ENCODE results near the gene FECH. TPM values are rescaled to one million over a fixed set of nuclear protein-coding genes. Genes with fewer than 3 reads are reported as not detected.

The FECH gene
- total RNA-seq, 1 experiment from 2014 or later: 30.3 TPM

DNA sequence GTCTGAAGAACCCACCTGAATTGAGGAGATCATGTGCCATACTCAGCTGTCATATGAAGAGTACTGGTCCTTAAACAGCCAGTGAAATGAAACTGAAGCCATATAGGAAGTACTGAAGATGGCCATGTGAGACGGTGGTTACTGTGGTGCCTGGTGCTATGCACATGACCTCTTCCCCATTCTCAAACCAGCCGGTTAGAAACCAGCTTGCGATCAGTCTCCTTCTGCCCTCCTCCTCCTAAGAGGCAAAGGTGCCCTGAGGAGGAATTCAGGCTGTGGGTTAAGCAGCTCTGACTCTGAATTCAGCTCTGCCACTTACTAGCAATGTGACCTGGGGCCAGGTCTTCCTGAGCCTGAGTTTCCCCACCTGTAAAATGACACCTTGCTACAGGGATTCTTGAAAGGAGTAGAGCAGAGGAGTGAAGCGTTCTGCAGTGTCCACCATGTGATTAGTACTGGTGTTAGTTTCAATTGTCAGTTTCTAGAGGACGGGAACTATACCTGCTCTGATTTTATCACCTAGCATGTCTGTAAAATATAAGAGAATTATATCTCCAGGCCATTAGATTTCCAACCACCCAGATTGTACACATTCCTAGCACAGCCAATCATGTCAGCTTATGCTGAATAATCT lies 5.1 kb downstream of the FECH start:
- DNase-seq (ENCODE audit: low read depth): no peak

DNA sequence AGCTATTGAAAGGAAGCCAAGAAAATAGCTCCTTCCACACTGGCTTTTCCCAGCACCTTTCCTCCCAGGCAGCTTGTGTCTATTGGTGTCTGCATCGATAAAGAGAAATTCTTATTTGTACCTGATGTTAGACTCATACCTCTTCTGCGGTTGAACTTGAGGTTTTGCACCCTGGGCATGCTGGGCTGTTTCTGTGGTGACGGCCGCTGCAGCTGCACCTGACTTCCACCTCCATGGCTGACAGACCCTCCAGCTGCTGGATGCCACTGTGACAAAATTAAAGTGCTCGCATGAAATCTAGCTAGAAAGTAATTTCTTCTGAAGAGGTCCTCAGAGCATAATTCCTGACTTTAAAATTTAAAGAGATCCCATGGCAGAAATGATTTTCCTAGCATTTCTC lies 6.6 kb downstream of the FECH start:
- DNase-seq (ENCODE audit: low read depth): no peak

GRCh38 chr18:57576316-57576715 lies 10.2 kb downstream of the FECH start:
- no peak for DNase-seq (ENCODE audit: low read depth)

DNA sequence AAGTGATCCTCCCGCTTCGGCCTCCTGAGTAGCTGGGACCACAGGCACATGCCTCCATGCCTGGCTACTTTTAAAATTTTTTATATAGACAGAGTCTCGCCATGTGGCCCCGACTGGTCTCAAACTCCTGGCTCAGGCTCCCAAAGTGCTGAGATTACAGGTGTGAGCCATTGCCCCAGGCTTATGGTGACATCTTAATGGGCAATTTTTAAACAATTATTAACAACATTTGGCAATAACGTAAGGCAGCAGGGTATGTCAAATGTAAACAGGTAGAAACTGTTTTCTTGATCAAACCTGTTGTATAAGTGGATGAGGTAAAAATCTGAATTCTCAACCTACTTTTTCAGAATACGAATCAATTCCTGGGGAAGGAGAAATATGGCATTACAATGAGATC lies 11.0 kb downstream of the FECH start:
- no peak for DNase-seq (ENCODE audit: low read depth)

DNA sequence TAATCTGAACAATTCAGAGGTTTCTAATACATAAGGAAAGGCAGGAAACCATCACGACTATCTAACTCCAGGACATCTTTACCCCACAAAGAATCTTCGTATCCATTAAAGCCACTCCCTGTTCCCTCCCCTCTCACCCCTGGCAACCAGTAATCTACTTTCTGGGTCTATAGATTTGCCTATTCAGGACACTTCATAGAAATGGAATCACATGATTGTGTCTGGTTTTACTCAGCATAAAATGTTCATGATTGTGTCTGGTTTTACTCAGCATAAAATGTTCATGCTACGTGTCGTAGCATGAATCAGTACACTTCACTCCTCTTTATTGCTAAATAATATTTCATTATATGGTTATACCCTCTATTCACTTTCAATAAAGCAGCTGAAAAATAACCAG lies 11.6 kb downstream of the FECH start:
- no peak for DNase-seq (ENCODE audit: low read depth)

GRCh38 chr18:57570162-57570561 lies 16.3 kb downstream of the FECH start:
- no peak for DNase-seq (ENCODE audit: low read depth)

GRCh38 chr18:57569133-57569532 lies 17.4 kb downstream of the FECH start:
- no peak for DNase-seq (ENCODE audit: low read depth)

DNA sequence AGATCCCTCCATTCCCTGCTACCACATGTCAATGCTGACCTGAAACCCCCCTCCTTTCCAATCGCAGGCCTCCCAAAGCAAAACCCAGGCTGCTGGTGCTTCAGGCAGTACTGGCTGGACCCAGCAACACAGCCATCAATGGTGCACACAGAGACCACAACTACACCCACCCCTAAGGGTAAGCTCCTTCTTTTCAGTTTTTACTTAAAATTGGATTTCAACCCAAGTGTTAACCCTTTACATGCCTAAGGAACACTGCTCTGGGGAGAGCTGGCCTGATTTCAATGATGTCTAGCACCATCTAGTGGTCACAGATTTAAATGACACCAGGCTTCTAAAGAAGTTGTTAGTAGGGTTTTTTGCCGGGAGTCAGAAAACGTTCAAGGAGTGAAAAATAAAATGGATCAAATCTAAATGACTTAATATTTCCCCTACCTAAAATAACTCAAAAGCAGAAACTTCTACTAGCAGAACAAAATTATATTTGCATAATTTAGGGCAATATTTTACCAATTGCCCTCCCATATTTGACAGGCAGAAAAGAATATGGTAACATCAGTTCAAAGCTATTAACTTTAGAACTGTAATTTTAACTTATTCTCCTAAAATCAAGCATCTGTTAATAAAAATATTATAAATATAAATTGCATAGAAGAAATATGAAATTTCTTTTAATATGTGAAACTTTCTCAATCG lies 24.6 kb downstream of the FECH start:
- DNase-seq (ENCODE audit: low read depth): peak; percentile 14

DNA sequence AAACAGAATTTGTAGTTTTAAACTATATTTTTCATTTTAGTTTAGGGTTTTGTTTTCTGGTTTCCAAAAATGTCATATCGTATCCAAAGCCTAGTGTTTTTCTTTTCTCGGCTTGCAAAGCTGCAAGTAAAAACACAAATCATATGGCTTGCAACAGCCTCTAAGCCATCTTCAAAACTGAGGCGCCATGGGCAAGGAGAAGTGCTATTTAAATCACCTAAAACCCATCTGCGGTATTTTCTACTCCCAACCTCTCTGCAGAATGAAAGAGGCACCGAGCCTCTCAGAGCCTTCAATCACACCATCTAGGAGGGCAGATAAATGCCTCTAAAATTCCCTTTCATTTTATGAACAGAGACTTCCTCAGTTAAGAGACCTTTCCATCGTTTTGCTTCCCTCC lies 25.2 kb downstream of the FECH start:
- DNase-seq (ENCODE audit: low read depth): no peak

DNA sequence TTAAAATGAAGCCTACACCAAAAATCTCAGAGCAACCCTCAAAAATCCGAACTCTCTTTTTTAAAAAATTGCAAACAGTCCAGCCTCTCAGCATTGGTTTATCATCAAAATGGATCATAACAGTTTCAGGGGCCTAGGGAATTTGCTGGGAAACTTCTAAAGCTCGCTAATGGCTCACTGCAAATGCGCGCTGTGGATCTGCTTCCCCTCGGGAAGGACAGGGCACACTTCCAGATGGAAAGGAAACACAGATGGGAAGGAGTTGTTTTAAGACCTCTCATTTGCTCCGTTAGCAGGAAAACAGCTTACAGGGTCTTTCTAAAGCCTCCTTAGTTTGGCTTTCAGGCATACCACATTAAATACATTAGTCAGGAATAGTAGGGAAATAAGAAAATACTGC lies 27.2 kb downstream of the FECH start:
- DNase-seq (ENCODE audit: low read depth): no peak

DNA sequence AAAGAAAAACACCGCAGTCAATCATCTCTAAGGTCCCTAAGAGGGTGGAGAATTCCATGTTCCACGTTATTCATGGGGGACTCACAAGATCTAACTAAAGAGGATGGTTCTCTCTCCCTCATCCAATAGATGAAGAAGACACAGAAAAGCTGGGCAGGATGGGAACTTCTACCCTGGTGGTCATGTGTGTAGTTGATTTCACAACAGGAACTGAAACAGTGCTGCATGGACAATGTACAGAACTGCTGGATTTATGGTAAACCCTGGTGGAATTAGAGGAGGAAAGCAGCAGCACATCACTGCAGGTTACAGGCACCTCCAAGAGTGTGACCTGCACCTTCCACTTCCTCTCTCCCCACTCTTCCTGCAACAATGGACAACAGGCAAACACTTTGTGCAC lies 31.4 kb downstream of the FECH start:
- DNase-seq (ENCODE audit: low read depth): no peak

- no peak for DNase-seq (ENCODE audit: low read depth)
Observed at GRCh38 chr18:57550510-57550909, 36.0 kb downstream of the FECH start.

DNA sequence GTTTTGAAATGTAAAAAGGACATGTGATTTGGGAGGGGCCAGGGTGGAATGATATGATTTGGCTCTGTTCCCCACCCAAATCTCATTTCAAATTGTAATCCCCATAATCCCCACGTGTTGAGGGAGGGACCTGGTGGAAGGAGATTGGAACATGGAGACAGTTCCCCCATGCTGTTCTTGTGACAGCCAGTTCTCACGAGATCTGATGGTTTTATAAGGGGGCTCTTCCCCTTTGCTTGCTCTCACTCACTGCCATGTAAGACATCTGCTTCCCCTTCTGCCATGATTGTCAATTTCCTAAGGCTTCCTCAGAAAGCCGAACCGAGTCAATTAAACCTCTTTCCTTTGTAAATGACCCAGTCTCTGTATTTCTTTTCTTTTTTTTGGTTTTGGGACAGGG lies 39.2 kb downstream of the FECH start:
- DNase-seq (ENCODE audit: low read depth): no peak

- DNase-seq (ENCODE audit: low read depth): no peak
Observed at GRCh38 chr18:57544936-57545660, 41.4 kb downstream of the FECH start.

GRCh38 chr18:57543560-57543959 lies 42.9 kb downstream of the FECH start:
- no peak for DNase-seq (ENCODE audit: low read depth)

GRCh38 chr18:57542812-57543427 lies 43.6 kb downstream of the FECH start:
- DNase-seq (ENCODE audit: low read depth): no peak

GRCh38 chr18:57542126-57542525 lies 44.4 kb downstream of the FECH start:
- peak; percentile 17 for DNase-seq (ENCODE audit: low read depth)

DNA sequence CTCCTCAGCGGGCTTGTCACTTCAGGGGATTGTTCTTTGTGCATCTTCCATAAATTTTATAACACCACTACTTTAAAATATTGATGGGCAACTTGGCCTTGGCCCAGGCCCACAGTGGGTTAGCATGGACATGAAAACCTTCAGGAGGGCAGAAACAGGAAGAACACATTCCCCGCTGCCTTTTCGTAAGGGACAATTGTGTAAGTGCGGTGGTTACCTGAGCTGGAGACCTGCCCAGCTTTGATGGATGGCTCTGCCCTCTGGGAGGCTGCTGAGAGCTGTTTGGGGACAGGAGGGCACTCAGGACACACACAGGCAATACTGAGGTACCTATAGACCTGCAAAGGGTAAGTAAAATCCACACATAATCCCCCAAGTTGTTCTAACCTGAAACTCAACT lies 46.8 kb downstream of the FECH start:
- DNase-seq (ENCODE audit: low read depth): no peak

- DNase-seq (ENCODE audit: low read depth): no peak
Observed at GRCh38 chr18:57538614-57539013, 47.9 kb downstream of the FECH start.

DNA sequence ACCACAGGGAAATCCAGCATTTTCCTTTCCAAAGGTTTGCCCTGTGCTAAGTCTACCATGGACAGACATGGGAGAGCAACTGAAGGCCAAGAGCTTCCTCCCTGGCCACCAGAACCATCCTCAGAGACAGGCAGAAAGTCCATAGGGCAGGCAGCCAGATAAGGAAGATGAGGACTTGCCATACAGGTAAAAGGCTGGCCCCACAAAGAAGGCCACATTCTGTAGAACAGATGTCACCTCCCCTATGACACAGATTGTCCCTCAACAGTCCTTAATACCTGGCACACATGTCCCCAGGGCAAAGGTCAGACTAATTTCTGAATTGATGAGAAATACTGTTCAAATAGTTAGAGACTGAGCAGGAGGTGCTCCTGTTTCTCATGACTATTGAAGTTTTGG lies 52.0 kb downstream of the FECH start:
- no peak for DNase-seq (ENCODE audit: low read depth)

DNA sequence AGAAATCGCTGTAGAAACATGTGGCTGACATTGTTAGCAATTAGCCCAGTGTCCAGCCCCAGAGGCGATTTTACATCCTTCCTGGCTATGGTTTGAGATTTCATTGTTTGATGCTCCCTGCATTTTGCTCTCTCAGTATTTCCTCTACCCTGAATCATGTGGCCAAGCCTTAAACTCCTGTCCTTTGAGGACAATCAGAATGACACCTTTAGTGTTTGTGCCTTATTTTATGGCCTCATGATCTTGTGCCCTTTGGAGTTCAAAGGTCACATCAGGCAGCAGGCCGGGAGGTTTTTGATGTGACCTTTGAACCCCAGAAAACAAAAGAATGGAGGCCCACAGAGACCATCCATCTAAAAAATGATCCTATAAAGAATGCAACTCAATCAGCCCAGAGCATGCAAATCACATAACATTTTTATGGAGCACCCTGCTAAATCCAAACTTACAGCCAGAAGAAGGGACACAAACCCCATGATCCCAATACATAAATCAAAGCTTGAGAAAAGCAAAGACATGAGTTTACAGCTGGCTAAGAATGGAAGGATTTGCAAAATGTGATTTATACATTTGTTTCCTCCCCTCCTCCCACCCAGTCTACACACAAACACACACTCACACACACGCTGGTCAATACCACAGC lies 52.5 kb downstream of the FECH start:
- DNase-seq (ENCODE audit: low read depth): no peak

Measured in Daoy (cell line).